IMR-90 (cell line): ENCODE measurements around the gene MEIS1. TPM values are rescaled to one million over a fixed set of nuclear protein-coding genes. Genes with fewer than 3 reads are reported as not detected.

ENCODE experiments used
- ATAC-seq: fragments of 200-7000 bp; cut with Tn5 transposase; 2 replicates; pipeline ENCODE4 v1.9.1; 2020; ENCODE audit warnings: low read depth, mild to moderate bottlenecking, moderate library complexity
- BruUV-seq: library from RNA; stranded (reverse); fragments of 400-500 nt; replicated peaks from 2 replicates; lab custom pipeline; 2021; lab: Mats Ljungman, UMichigan
- CTCF ChIA-PET: fragments of 300-600 bp; formaldehyde crosslinking; extraction: SDS; loops from one replicate; lab custom pipeline; 2021; ENCODE audit warnings: antibody characterized with exemption; lab: Yijun Ruan, JAX
- POLR2A ChIA-PET: fragments of 300-600 bp; sonication (Branson Sonifier 250); formaldehyde crosslinking; loops from one replicate; lab custom pipeline; 2022; ENCODE audit warnings: antibody characterized with exemption; ENCODE audit not compliant: unreplicated experiment; lab: Charles Lee
- DNase-seq: peaks from one replicate; pipeline ENCODE4 v3.0.0; 2013
- H2AFZ ChIP-seq: replicated peaks from 2 replicates; pipeline ENCODE3; 2013; ENCODE audit warnings: low read length, mild to moderate bottlenecking; ENCODE audit not compliant: poor library complexity
- H2AK5ac ChIP-seq: 2 replicates; pipeline ENCODE4 v1.6.1; 2013; ENCODE audit warnings: low read depth, low read length, inconsistent platforms
- H2AK9ac ChIP-seq: replicated peaks from 2 replicates; pipeline ENCODE3; 2013; ENCODE audit warnings: mild to moderate bottlenecking, low read depth, low read length, moderate library complexity; ENCODE audit not compliant: poor library complexity
- H2BK120ac ChIP-seq: 2 replicates; pipeline ENCODE4 v1.6.1; 2013; ENCODE audit warnings: low read depth, low read length, inconsistent platforms
- H2BK15ac ChIP-seq: 3 replicates; pipeline ENCODE4 v1.6.1; 2013; ENCODE audit warnings: low read depth, low read length, inconsistent platforms
- H2BK20ac ChIP-seq: 2 replicates; pipeline ENCODE4 v1.6.1; 2013; ENCODE audit warnings: low read depth, mild to moderate bottlenecking, inconsistent platforms, low read length, moderate library complexity
- H2BK5ac ChIP-seq: 2 replicates; pipeline ENCODE4 v1.6.1; 2013; ENCODE audit warnings: mild to moderate bottlenecking, low read depth, low read length, inconsistent platforms; ENCODE audit not compliant: poor library complexity, severe bottlenecking
- H3K14ac ChIP-seq: replicated peaks from 2 replicates; pipeline ENCODE4 v1.6.1; 2013; ENCODE audit warnings: low read depth, low read length, inconsistent platforms
- H3K18ac ChIP-seq: 2 replicates; pipeline ENCODE4 v1.6.1; 2013; ENCODE audit warnings: low read depth, low read length, control low read depth
- H3K23ac ChIP-seq: 2 replicates; pipeline ENCODE4 v1.6.1; 2013; ENCODE audit warnings: low read depth, low read length, inconsistent platforms
- H3K27ac ChIP-seq: 2 replicates; pipeline ENCODE4 v1.5.1; 2013; ENCODE audit warnings: mild to moderate bottlenecking, control low read depth, low read length; ENCODE audit not compliant: insufficient read depth
- H3K27me3 ChIP-seq: 2 replicates; pipeline ENCODE4 v1.6.1; 2013; ENCODE audit warnings: low read length; ENCODE audit not compliant: control insufficient read depth, insufficient read depth
- H3K36me3 ChIP-seq: 2 replicates; pipeline ENCODE4 v1.6.1; 2013; ENCODE audit warnings: low read length, mixed read lengths; ENCODE audit not compliant: control insufficient read depth, insufficient read depth
- H3K4ac ChIP-seq: 2 replicates; pipeline ENCODE4 v1.6.1; 2013; ENCODE audit warnings: low read depth, low read length, inconsistent platforms
- H3K4me1 ChIP-seq: 2 replicates; pipeline ENCODE4 v1.6.1; 2013; ENCODE audit warnings: low read length, mixed read lengths; ENCODE audit not compliant: control insufficient read depth, insufficient read depth
- H3K4me2 ChIP-seq: 2 replicates; pipeline ENCODE4 v1.6.1; 2013; ENCODE audit warnings: low read depth, mild to moderate bottlenecking, control low read depth, low read length, moderate library complexity
- H3K4me3 ChIP-seq: 2 replicates; pipeline ENCODE4 v1.5.1; 2013; ENCODE audit warnings: low read depth, mild to moderate bottlenecking, control low read depth, low read length, moderate library complexity; ENCODE audit not compliant: insufficient read depth
- H3K56ac ChIP-seq: 2 replicates; pipeline ENCODE4 v1.6.1; 2013; ENCODE audit warnings: low read length, inconsistent platforms; ENCODE audit not compliant: insufficient read depth; ENCODE audit errors: extremely low read depth
- H3K79me1 ChIP-seq, 2 experiments: 2 replicates each; pipeline ENCODE4 v1.6.1; 2013; ENCODE audit warnings: low read length in 2 of 2, inconsistent platforms in 1 of 2, low read depth in 1 of 2
- H3K9ac ChIP-seq: 2 replicates; pipeline ENCODE4 v1.6.1; 2013; ENCODE audit warnings: low read depth, low read length, control low read depth
- H3K9me1 ChIP-seq: 2 replicates; pipeline ENCODE4 v1.6.1; 2013; ENCODE audit warnings: low read length, inconsistent platforms; ENCODE audit not compliant: insufficient read depth
- H3K9me3 ChIP-seq: 2 replicates; pipeline ENCODE4 v1.6.1; 2013; ENCODE audit warnings: low read length; ENCODE audit not compliant: control insufficient read depth, insufficient read depth
- H4K20me1 ChIP-seq: 2 replicates; pipeline ENCODE4 v1.6.1; 2013; ENCODE audit warnings: low read length, inconsistent platforms; ENCODE audit not compliant: insufficient read depth
- H4K5ac ChIP-seq: 2 replicates; pipeline ENCODE4 v1.6.1; 2013; ENCODE audit warnings: mild to moderate bottlenecking, low read depth, low read length, control low read depth
- H4K8ac ChIP-seq, 2 experiments: 2 replicates each; pipeline ENCODE4 v1.6.1; 2013; ENCODE audit warnings: low read depth in 2 of 2, low read length in 2 of 2, control low read depth in 1 of 2, inconsistent platforms in 1 of 2
- H4K91ac ChIP-seq: 2 replicates; pipeline ENCODE4 v1.6.1; 2013; ENCODE audit warnings: low read depth, low read length, inconsistent platforms; ENCODE audit not compliant: insufficient read depth
- CHD1 ChIP-seq: IDR thresholded peaks from 2 replicates; pipeline ENCODE4 v1.6.1; 2012; ENCODE audit warnings: low read depth, low read length, improper control_type of control experiment
- WGBS, 2 experiments: methylation state at CpG; one replicate each; pipeline versions ENCODE4 v1.1.5 to v1.1.7; 2013; ENCODE audit warnings: missing lambda C conversion rate in 2 of 2; ENCODE audit not compliant: insufficient read length in 1 of 2; ENCODE audit errors: extremely low coverage in 2 of 2; 5-methylcytosine and 5-hydroxymethylcytosine counted together
- dilution Hi-C: fragments of 300-500 bp; cut with HindIII; formaldehyde crosslinking; loops from one replicate; pipeline ENCODE4 v1.14.3; 2018; ENCODE audit warnings: low sequenced_read_pairs; ENCODE audit not compliant: unreplicated experiment
- in situ Hi-C: fragments of 300-500 bp; cut with MboI; formaldehyde crosslinking; loops from 3 replicates; pipeline ENCODE4 v1.14.3; 2019; ENCODE audit warnings: low sequenced_read_pairs, inconsistent platforms, mixed read lengths
- intact Hi-C: fragments of 100-400 bp; cut with micrococcal nuclease; formaldehyde crosslinking; loops from 2 replicates; pipeline ENCODE4 v1.10.0; 2022
- polyA plus RNA-seq, 3 experiments: library from polyadenylated mRNA; depleted of rRNA; stranded (reverse); fragments of >200 nt; gene quantifications; 2 replicates each; pipeline ENCODE4 v1.2.3, GENCODE V29; 2012; ENCODE audit warnings: low replicate concordance in 1 of 3
- total RNA-seq: library from RNA; depleted of rRNA; stranded (reverse); fragments of >200 nt; gene quantifications from 2 replicates; pipeline ENCODE4 v1.2.3, GENCODE V29; 2012

Gene MEIS1
- total and polyA plus RNA-seq, 2 of the 4 experiments (the other 2 are of a cell fraction): 54.4 to 157 TPM

DNA sequence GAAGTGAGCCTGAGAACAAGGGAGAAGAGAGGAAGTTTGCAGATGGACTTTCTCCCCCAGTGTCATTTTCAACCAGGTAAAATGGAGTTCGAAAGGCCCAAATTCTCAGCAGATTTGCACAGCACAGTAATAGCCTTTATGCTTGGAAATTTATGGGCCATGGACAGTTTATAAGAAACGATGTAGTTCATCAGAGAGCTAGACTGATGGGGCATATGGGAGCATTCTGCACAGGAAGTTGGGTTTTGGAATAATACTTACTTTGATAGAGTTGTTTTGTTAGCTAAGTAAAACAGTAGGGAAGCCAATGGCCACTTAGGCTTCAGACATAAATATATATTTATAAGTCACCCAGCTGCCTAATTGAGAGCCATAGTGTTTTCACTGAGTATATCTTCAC is 169.4 kb downstream of the MEIS1 start:
- CTCF ChIA-PET: interaction anchor here (1.1 kb wide), 1 partner anchor 208 kb away, joined by 4 read pairs; no protein-coding TSS in a partner anchor
- Histone ChIP-seq H4K5ac (no peak overlapping the region), H2BK15ac (no peak overlapping the region), H3K27ac (no peak overlapping the region), H3K36me3 (no peaks in the 10 kb centered on the region), H3K4ac (no peak overlapping the region), H3K27me3 (no peaks in the 10 kb centered on the region), H4K8ac (no peak overlapping the region), H3K9me3 (no peaks in the 10 kb centered on the region), H2AK5ac (no peak overlapping the region), H3K14ac (no peak overlapping the region), H3K4me1 (no peaks in the 10 kb centered on the region; the same call in 1 of the 2 replicates), H3K9me1 (no peaks in the 10 kb centered on the region), H3K4me3 (no peak overlapping the region), H2BK120ac (no peak overlapping the region), H2BK5ac (no peak overlapping the region), H3K56ac (no peak overlapping the region), H2AFZ (no peak overlapping the region), H3K9ac (no peak overlapping the region), H3K23ac (no peak overlapping the region), H3K18ac (no peak overlapping the region), H4K20me1 (no peaks in the 10 kb centered on the region), H4K91ac (no peak overlapping the region), H2BK20ac (no peak overlapping the region), H3K79me1 (no peaks in the 10 kb centered on the region), H3K4me2 (no peak overlapping the region), H2AK9ac (no peak overlapping the region)
- ATAC-seq (no peak), DNase-seq (no peak)
- intact Hi-C loops (loop anchor here (5.0 kb wide), 1 partner anchor 88 kb away; no protein-coding TSS in a partner anchor), dilution Hi-C loops (no loop called here), in situ Hi-C loops (no loop called here)
- BruUV-seq: no TSS peak
- no CpG with 5 or more reads among the region's 2 CpGs for WGBS, 2 experiments
- POLR2A ChIA-PET: no interaction called here
- TF ChIP-seq CHD1: no peak
